ENCODE results near the gene TFAP2A.

Gene TFAP2A

GRCh38 chr6:10405513-10405900 is 9.4 kb downstream of the TFAP2A start:
- no peak for TF ChIP-seq CTCF (IDR thresholded peaks at IDR 0.05)

GRCh38 chr6:10404799-10405512 is 9.9 kb downstream of the TFAP2A start:
- TF ChIP-seq CTCF (IDR thresholded peaks at IDR 0.05), result no peak

GRCh38 chr6:10404107-10404798 is 10.6 kb downstream of the TFAP2A start:
- TF ChIP-seq CTCF (IDR thresholded peaks at IDR 0.05), result peak; percentile 57; the same call in 1 of the 2 replicates

- no peak for TF ChIP-seq CTCF (IDR thresholded peaks at IDR 0.05)
Observed at GRCh38 chr6:10403385-10404106, 11.3 kb downstream of the TFAP2A start.

GRCh38 chr6:10402648-10403311 is 12.1 kb downstream of the TFAP2A start:
- TF ChIP-seq CTCF (IDR thresholded peaks at IDR 0.05), result no peak

GRCh38 chr6:10401632-10402223 is 13.1 kb downstream of the TFAP2A start:
- no peak for TF ChIP-seq CTCF (IDR thresholded peaks at IDR 0.05)

GRCh38 chr6:10401004-10401536 is 13.8 kb downstream of the TFAP2A start:
- TF ChIP-seq CTCF (IDR thresholded peaks at IDR 0.05), result no peak
